Stimulated activated CD4-positive, alpha-beta T cell treated with anti-CD3 and anti-CD28 coated beads, TNF-alpha, amount 100 ng/mL, for 1 hour (primary cell): Measurements from ENCODE around the gene RALY.
"Not testable (repeated sequence)": the region's sequence is repeated elsewhere in the genome, so short reads cannot be mapped to it uniquely, and the experiment has no call there.

Experiments
- DNase-seq, 3 donors: peaks; one replicate each; pipeline ENCODE4 v3.0.0-alpha.2; 2020; ENCODE audit warnings: low read depth in 3 of 3, low spot score in 1 of 3

Gene RALY

DNA sequence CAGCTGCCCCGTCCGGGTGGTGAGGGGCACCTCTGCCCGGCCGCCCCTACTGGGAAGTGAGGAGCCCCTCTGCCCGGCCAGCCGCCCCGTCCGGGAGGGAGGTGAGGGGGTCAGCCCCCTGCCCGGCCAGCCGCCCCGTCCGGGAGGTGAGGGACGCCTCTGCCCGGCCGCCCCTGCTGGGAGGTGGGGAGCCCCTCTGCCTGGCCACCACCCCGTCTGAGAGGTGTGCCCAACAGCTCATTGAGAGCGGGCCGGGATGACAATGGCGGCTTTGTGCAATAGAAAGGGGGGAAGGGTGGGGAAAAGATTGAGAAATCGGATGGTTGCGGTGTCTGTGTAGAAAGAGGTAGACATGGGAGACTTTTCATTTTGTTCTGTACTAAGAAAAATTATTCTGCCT, 139.2 kb downstream of the RALY start:
- DNase-seq, result not testable (repeated sequence)

- not testable (repeated sequence) for DNase-seq
These were observed 139.7 kb downstream of the RALY start for GRCh38 chr20:34133365-34133860.
